ENCODE results near the gene TMEM163.
A peak's percentile ranks its signal among the peaks of the same experiment; 100 is the strongest.
"Not testable (repeated sequence)": the region's sequence is repeated elsewhere in the genome, so short reads cannot be mapped to it uniquely, and the experiment has no call there.

TMEM163 gene

DNA sequence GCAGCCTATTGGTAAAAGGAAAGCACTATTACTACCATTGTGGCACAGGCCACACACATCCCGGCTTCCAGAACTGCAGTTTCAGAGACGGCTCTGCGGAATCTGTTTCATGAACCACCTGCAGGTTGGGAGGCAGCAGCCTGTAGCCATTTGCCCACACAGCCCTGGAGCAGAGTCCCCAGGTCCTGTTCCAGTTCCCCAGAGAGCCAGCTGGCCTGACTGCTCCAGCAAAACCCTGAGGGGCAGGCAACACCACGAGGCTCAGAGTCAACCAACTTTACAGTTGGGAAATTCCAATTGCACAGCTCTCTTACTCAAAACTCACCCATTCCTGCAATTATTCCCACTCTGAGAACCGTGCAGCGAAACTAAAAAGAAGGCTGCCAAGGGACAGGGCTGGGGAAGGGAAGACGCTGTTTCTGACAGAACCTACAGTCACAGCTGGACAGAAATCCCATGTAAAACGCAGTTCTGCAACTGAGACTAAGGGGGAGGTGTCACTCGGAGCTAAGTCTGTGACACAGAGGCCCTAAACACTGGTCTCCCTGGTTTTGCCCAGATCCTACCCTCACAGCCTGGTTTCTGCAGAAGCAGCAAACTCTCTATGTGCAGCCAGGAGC is 219.4 kb downstream of the TMEM163 start:
- TF ChIP-seq POLR2A (IDR thresholded peaks at IDR 0.05; ENCODE audit: low read depth, low read length): no peak
- FAIRE-seq (no peak), DNase-seq (ENCODE audit: insufficient read length, low spot score) (no peak)

DNA sequence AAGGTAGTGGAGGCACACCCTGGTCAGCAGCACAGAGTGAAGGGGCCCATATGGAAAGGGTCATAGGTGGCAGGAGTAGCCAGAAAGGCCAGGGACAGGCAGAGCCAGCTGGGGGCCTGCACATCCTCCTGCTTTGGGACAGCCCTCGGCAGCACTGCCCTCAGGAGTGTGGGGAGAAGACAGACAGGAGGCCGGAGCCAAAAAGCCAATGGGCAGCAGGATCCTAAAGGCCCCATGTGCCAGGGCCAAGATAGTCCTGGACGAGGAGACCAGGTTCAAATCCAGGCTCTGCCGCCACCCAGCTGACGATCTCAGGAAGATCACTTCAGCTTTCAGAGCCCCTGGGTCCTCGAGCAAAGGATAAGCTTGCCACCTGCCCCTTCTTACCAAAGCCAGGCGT is 220.1 kb downstream of the TMEM163 start:
- TF ChIP-seq POLR2A (IDR thresholded peaks at IDR 0.05; ENCODE audit: low read depth, low read length): no peak
- DNase-seq (ENCODE audit: insufficient read length, low spot score): no peak
- FAIRE-seq: no peak

DNA sequence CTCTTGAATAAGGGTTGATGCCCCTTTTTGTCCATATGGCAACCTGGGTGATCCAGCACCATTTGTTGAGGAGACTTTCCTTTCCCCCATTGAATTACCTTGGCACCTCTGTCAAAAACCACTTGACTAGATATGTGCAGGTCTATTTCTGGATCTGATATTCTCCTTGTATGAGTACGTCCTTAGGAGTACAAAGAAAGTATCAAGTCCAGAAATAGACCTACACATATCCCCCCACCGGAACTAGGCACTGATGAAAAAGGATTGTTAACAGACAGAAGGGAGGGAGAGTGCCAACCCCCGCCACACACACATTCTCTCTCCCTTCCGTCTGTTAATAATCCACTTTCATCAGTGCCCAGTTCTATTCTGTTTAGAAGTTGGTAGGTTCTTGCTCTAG is 225.0 kb downstream of the TMEM163 start:
- DNase-seq (ENCODE audit: insufficient read length, low spot score) (no peak), FAIRE-seq (no peak)
- no peak for TF ChIP-seq POLR2A (IDR thresholded peaks at IDR 0.05; ENCODE audit: low read depth, low read length)

DNA sequence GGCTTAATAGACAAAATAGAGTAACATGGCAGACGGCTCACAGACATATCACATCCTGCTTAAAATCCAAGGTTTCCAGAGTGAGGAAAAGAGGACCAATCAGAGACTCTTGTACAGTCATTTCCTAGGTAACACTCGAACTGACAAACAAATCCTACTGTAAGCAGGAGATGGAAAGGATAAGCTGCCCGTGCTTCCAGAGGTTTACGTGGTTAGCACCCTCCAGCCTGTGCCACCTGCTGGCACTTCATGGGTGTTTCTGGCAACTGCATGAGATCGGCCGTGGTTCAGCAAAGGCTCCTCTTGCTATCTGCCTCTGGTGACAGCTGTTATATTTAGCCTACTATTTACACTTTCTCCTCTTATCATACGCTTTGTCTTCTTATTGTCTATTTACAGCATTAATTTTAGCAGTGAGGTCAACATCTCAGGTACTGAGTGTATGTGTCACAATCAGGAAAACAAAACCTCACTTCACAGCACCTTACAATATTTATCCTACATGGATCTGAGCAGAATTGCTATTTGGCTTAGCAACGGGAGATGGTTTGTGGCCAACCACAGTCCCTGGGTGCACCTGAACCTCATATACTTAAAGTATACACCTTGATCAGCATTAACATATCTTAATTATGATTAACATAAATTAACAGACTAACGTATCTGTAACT is 226.9 kb downstream of the TMEM163 start:
- DNase-seq (ENCODE audit: insufficient read length, low spot score): peak; percentile 9
- no peak for FAIRE-seq
- no peak for TF ChIP-seq POLR2A (IDR thresholded peaks at IDR 0.05; ENCODE audit: low read depth, low read length)

DNA sequence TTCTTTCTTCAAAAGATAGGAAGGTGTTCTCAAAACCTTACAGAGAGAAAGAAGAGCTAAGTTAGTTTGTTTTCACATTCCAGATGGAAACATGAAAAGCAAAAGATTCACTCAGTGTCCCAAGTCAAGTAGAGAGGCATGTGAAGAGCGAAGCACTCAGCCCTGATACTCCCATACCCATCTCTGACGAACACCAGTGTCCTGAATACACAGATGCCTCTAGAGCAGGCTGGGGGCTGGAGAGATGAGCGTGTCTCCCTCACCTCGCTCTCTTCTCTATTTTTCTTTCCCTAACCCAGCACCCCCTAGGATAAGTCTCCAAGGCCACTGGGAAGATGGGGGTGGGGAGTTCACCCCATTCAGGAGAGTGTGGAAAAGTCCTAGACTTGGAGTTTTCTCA is 227.8 kb downstream of the TMEM163 start:
- DNase-seq (ENCODE audit: insufficient read length, low spot score): no peak
- FAIRE-seq: no peak
- TF ChIP-seq POLR2A (IDR thresholded peaks at IDR 0.05; ENCODE audit: low read depth, low read length): no peak

DNA sequence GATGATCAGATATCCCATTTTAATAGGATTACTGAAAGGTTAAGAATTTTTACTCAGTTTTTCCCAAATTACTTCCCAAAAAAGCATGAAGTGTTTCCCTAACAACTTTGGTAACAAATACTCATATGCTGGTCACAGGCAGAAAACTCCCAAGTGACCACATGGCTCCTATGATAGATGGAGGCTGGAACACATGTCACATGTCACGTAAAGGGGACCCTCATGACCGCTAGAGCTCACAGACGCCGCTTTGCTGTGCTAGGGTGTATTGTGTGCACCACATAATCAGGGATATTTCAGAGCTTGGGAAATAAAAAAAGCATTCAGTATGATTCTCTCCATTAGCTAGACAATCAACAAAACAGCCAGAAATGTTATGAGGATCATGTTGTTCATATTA is 228.2 kb downstream of the TMEM163 start:
- no peak for FAIRE-seq
- DNase-seq (ENCODE audit: insufficient read length, low spot score): no peak
- no peak for TF ChIP-seq POLR2A (IDR thresholded peaks at IDR 0.05; ENCODE audit: low read depth, low read length)

DNA sequence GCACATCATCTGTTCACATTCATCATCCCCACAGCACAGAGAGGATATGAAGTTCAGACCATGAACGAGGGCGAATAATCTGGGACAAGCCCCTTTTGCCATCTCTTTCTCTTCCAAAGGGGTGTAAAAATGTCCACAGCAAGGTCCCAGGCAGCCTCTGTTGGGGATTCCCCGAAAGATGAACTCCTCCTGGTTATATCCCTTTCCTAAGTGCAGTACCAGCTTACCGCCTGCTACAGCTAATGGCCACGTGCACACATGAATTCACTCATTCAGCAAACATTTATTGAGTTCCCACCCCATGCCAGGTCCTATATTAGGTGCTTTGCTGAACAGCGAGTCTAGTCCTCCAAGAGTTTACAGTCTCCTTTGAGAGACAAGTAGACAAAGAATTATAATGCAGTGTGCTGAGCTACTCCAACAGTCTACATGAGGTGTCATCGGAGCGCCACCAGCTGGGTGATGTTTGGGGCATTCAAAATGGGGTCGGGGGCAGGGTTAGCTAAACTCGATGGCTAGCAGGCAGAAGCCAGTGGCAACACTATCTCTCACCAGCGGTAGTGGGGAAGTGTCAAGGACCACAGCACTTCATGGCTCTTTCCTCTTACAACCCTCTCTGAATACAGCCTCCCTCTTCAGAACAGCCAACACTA is 228.9 kb downstream of the TMEM163 start:
- no peak for TF ChIP-seq POLR2A (IDR thresholded peaks at IDR 0.05; ENCODE audit: low read depth, low read length)
- DNase-seq (ENCODE audit: insufficient read length, low spot score) (no peak), FAIRE-seq (no peak)

DNA sequence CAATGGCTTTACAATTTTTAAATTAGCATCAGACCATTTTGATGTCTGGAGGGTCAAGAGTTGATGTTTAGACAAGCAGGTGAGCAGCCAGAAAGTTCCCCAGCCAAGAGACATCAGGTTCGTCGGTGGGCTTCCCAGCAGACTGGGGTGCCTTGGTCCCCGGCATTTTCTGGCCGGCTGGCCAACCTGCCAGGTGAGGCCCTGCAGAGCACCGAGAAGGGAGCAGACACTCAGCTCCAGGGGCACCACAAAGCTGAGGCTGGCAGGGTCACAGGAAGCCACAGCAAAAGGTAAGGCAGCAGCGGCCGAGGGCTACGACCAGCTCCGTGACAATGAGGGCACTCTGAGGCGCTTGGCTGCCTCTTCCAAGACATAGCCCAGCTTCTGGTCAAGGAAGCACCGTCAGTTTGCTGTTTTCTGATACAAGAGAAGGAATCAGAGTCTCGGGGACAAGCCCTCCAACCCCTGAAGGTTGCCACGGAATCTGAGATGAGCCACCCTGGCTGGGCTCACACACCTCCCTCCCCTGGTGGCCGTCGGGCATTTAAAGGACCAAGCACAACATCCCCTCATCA is 235.9 kb downstream of the TMEM163 start:
- TF ChIP-seq POLR2A (IDR thresholded peaks at IDR 0.05; ENCODE audit: low read depth, low read length): no peak
- DNase-seq (ENCODE audit: insufficient read length, low spot score) (no peak), FAIRE-seq (no peak)

DNA sequence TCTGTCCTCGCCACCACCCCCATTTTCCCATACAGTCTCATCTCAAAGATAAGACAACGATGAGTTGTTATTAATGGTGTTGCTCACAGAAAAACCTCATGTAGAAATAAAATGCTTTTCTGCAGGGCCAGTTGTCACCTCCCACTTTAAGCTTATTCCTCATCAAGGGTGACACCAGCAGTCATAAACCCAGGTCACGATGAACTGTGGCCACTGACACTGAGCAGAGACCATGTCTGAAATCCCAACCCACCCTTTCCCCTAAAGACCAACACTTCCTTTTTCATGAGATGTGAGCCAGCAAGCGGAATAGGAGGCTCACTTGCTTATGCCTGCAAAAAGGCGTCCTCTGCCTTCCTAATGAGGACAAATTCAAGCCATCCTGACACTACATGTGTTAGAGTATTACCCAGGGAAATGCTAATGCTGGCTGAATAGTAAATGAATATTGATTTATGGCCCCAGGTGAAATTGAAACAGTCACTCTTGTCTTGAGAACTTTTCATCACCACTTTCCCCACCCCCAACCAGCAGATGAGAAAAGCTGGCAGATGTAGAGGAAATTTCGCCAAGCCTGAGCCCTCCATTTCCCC is 236.6 kb downstream of the TMEM163 start:
- TF ChIP-seq POLR2A (IDR thresholded peaks at IDR 0.05; ENCODE audit: low read depth, low read length): no peak
- no peak for DNase-seq (ENCODE audit: insufficient read length, low spot score)
- no peak for FAIRE-seq

DNA sequence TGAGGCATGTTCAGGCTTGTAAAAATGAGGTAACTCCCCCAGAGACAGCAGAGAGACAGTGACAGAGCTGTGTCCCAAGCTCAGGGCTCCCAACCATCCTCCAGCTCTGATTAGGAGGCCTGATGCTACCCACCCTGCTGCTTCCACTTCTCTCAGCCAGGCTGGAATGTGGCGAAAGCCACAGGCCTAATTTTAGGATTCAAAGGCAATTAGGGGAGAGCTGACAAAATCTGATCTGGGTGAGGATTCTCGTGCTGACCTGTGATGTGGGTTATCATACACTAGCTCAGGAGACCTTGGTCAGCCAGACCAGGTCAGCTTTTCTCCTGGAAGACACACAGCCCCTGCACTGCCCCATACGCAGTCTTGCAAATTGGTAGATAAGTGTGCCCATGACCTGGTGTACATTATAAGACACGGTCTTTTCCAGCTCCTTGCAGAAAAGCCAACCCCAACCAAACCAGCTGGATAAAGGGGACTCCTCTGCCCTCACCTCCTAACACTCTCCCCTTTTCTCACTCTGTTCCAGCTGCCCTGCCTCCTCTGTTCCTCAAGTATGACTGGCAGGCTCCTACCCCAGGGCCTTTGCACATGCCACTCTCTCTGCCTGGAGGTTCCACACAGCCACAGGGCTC is 239.0 kb downstream of the TMEM163 start:
- DNase-seq (ENCODE audit: insufficient read length, low spot score) (no peak), FAIRE-seq (no peak)
- TF ChIP-seq POLR2A (IDR thresholded peaks at IDR 0.05; ENCODE audit: low read depth, low read length): no peak

DNA sequence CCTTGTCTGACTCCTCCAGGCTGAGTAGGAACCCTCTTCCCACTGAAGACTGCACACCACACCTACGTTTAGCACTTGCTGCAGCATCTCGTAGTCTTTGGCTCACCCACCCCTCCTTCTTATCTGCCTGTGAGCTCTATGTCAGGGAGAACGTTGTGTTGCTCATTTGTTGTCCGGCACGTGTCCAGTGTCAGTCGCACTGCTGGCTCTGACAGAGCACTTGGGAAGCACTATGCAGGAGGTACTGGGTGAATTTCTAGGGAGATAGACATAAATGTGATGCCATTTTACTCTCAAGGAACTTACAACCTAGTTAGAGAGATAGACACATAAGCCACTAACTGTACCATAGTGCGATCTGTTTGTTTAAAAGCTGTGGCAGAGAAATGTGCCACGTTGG is 241.8 kb downstream of the TMEM163 start:
- not testable (repeated sequence) for FAIRE-seq; DNase-seq (ENCODE audit: insufficient read length, low spot score)

DNA sequence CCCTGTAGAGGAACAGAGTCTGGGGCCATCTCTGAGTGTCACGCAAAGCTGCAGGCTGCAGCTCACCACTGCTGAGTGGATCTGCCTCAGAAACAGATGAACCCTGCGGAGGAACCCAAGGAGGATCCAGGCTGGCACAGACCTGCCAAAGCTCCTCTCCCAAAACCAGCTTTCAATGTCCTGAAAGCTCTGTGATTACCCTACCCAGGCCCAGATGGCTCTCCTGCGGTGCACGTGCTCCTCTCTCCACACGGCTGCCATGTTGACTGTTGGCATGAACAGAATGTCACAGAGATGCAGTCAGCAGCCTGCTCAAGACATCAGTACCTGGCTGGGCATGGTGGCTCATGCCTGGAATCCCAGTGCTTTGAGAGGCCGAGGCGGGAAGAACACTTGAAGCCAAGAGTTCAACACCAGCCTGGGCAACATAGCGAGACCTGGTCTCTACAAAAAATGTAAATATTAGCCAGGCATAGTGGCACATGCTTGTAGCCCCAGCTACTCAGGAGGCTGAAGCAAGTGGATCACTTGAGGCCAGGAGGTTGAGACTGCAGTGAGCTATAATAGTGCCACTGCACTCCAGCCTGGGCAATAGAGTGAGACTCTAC is 248.1 kb downstream of the TMEM163 start:
- no peak for FAIRE-seq
- no peak for TF ChIP-seq POLR2A (IDR thresholded peaks at IDR 0.05; ENCODE audit: low read depth, low read length)

DNA sequence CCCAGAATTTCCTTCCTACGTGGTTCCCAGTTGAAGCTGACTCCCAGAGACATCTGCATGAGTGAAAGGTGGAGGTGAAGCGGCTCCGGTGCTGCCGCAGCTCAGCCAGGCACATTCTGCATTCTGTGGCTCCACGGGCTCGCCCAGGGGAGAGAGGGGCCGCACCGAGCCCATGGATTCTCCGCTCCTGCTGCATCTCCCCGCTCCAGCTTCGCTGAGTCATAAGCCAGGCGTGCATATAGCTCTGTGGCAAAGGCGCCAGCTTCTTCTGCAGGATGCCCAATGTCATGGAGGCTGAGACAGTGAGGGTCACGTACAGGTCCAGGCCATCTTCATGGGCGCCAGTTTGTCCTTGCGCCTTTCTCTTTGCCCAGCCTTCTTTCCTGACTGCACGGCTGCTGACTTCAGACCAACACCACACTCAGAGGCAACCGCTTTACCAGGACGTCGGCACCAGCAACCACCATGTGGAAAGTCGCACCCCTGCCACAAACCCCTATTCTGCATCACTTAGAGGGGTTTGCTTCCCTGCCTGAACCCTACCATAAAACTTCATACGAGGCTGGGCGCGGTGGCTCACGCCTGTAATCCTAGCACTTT is 249.2 kb downstream of the TMEM163 start:
- DNase-seq (ENCODE audit: insufficient read length, low spot score) (no peak), FAIRE-seq (no peak)
- TF ChIP-seq POLR2A (IDR thresholded peaks at IDR 0.05; ENCODE audit: low read depth, low read length): no peak

More for the DNA sequence above, 248.1 kb downstream of the TMEM163 start:
- no peak for DNase-seq (ENCODE audit: insufficient read length, low spot score)
